Fibroblast of skin of left quadriceps (primary cell): Measurements from ENCODE around the gene RHNO1.
"Not testable (repeated sequence)": the region's sequence is repeated elsewhere in the genome, so short reads cannot be mapped to it uniquely, and the experiment has no call there.

Source experiments
- DNase-seq, 2 experiments: peaks; one replicate each; pipeline ENCODE4 v3.0.0-alpha.2; 2013; ENCODE audit warnings: low read depth in 2 of 2

RHNO1 gene

DNA sequence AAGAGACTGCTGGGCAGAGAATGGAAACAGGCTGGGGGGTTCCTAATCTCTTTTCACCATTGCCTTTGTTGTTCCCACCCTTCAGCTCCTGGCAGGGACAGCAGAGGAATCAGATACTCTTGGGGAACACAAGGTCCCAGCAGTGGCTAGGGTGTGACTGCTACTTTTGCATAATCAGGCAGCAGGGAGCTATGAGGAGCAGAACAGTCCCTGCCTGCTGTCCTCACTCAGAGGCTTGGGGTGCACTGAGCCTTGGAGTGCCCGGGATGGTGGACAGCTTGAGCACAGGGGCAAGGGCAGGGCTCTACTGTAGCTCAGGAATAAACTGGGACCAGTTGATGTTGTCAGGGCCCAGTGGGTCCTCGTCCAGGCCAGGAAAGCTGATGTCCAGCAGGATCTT, 18.7 kb upstream of the RHNO1 start:
- no peak for DNase-seq

DNA sequence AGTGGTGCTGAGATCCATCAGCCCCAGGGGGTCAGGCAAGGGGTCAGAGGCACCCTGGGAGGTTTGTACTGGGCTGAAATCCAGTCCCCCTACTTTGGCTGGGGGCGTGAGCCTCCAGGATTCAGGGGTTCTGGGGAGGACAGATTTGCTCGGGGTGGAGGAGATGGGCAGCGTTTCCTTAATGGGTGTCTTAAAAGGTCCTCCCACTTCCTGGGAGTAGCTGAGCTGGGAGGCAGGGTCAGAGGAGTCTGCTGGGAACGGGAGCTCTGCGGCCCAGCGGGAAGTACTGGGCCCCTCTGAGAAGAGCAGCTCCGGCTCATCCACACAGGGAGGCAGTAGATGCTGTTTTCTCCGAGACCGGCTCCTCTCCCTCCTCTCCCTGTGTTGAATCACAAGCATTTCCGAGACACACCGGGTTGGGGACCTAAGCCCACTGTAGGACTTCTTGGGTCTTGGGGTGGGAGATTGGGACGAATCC, 18.0 kb upstream of the RHNO1 start:
- DNase-seq: no peak

DNA sequence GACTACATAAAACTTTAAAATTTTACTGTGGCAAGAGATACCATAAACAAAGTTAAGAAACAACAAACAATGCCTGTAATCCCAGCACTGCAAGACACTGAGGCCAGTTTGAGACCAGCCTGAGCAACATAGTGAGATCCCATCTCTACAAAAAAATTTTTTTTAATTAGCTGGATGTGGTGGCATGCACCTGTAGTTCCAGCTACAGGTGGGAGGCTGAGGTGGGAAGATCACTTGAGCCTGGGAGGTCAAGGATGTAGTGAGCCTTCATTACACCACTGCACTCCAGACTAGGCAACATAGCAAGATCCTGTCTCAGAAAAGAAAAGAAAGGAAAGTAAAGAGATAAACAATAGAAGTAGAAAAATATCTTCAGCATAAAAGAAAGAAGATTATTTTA, 16.9 kb upstream of the RHNO1 start:
- DNase-seq: no peak

DNA sequence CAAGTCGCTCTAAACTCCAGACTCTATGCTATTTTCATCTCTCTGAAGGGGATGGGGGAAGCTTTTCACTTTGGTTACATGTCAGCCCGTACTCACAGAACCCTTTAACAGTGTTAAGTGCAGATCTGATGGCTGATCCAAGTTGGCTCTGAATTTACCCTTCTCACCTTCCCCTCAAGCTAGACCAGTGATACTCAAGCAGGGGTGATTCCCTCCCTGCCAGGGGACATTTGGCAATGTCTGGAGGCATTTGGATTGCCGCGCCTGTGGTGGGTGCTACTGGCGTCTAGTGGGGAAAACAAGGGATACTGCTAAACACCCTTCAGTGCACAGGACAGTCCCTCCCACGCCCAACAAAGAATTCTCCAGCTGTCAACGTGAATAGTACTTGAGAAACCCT, 14.1 kb upstream of the RHNO1 start:
- DNase-seq: no peak

DNA sequence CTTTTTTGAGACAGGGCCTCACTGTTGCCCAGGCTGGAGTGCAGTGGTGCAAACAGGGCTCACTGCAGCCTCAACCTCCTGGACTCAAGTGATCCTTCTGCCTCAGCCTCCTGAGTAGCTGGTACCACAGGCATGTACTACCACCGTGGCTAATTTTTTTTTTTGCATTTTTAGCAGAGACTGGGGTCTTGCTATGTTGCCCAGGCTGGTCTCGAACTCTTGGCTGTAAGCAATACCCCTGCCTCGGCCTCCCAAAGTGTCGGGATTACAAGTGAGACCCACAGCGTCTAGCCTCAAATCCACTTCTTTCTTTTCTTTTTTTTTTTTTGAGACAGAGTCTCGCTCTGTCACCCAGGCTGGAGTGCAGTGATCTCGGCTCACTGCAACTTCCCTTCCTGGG, 13.6 kb upstream of the RHNO1 start:
- DNase-seq: not testable (repeated sequence)

DNA sequence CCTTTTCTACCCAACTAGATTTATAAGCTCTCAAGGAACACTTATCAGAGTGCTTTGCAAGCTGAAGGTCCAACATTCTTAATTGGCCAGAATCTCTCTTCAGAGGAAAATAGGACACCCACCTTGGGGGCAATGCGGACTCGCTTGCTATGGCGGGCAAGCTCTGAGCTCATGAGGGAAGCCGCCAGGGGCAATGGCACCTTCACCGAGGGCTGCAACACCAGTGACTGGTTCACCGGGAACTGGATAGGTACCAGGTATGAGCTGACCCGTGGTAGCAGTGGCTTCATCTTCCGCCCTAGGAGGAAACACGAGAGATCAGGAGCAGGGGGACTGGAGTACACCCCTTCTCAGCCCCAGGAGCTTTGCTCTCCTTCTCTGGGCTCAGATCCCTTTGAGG, 12.8 kb upstream of the RHNO1 start:
- DNase-seq: no peak

DNA sequence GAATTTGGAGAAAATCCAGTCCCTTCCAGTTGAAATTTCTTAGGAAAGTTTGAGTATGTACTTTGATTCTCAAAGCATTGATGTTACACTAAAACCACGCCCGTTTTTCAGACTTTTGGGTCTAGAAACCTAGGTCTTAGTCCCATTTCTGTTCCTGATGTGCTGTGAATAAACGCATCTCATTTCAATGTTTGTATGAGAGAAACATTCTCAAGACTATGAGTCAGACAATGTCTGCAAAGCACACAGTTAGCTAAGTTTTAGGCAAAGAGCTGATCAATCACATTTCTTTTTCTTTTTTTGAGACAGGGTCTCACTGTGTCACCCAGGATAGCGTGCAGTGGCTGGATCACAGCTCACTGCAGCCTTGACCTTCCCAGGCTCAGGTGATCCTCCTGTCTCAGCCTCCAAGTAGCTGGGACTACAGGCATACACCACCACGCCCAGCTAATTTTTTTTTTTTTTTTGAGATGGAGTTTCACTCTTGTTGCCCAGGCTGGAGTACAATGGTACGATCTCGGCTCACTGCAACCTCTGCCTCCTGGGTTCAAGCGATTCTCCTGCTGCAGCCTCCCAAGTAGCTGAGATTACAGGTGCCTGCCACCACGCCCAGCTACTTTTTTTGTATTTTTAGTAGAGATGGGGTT, 7.9 kb upstream of the RHNO1 start:
- DNase-seq: not testable (repeated sequence)

DNA sequence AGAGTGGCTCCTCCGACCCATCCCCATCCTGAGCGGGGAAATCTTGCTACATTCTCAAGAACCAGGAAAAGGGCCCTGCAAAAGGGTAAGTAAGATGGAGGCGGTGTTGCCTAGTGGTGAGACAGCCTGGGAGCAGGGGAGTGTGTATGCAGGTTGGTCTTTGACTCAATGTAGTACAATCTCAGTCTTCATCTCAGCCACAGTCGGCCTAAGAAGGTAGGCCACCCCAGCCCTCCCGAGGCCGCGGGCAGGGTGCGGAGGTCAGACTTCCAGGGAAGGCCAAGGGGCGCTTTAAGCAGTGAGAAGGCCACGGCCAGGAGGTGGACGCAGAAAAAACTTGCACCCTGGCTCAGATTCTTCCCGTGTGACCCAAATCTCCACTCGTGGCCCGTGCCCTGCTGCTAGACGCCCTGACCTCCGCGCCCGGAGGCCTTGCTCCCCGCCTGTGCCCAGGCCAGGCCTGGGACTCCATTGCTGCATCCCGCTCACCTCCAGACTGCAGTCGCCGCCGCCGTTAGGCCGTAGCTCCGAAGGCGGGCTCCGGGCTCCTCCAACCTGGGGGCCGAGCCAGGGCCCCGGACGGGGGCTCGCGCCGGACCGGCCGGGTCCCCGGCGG, 484 bp upstream of the RHNO1 start:
- no peak for DNase-seq

DNA sequence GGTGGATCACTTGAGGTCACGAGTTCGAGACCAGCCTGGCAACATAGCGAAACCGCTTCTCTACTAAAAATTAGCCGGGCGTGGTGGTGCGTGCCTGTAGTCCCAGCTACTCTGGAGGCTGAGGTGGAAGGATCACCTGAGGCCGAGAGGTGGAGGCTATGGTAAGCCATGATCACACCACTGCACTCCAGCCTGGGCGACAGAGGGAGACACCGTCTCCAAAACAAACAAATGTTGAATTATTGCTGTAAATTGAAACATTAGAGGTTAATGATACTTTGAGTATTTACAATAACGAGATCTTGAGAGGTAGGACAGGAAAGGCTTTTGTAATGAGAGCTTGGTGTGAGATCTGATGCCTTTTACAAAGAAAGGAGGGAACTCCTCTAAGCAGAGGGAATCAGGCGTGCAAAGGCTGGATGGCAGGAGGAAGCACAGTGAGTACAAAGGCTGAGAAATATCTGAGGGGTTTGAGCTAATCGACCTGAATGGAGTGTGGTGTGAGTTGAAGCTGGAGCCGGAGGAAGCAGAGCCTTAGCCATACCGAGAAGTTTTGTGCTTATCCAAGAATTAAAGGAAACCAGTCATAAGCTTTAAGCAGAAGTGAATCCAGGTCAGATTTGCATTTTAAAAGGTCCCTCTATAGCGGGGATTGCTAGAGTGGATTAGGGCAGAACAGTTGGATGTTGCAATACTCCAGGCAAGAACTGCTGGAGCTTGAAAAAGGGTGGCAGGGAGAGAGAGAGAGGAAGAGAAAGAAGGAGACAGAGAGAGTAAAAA, 1.1 kb downstream of the RHNO1 start:
- no peak for DNase-seq

DNA sequence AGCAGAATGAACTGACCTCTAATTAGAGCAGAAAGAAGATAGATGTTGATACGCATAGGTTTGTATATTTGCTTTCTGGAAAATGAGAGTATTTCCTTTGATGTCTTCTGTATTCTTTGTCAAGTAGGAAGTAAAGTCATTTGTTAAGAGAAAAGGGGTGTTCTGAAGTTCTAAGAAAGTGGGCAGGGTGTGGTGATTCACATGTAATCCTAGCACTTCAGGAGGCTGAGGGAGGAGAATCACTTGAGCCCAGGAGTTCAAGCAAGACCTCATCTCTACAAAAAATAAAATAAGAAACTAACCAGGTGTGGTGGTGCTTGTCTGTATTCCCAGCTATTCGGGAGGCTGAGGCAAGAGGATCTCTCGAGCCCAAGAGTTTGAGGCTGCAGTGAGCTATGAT, 2.8 kb downstream of the RHNO1 start:
- no peak for DNase-seq

DNA sequence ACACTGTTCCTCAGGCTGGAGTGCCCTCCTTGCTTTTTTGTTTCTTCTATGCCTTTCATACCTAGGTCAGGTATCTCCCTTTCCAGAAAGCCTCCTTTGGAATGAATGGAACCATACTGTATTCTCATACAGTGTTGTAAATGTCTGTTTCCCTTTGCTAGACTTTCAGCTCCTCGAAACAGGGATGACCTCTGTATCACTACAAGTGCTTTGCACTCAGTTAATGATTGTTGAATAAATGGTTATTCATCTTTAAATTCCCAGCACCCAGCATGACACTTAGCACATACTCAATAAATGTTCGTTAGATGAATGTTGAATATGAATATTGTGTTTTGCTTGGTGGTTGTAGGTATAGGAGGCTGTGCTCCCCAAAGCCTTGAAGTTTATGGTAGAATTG, 7.8 kb downstream of the RHNO1 start:
- no peak for DNase-seq

DNA sequence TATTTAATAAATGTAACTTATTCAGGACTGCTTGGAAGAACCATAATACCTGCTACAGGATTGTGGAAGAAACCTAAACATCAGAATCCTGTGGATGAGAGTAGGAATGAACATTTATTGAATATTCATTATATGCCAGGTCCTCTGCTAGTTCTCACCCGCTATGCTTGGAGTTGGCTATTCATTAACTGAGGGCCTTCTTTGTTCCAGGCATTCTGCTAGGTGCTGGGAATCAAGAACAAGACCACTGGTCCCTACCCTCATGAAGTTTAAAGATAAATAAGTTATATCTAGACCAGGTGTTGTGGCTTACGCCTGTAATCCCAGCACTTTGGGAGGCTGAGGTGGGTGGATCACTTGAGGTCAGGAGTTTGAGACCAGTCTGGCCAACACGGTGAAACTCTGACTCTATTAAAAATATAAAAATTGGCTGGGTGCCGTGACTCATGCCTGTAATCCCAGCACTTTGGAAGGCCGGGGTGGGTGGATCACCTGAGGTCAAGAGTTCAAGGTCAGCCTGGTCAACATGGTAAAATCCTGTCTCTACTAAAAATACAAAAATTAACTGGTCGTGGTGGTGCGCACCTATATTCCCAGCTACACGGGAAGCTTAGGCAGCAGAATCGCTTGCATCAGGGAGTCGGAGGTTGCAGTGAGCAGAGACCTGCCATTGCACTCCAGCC, 9.9 kb downstream of the RHNO1 start:
- DNase-seq: no peak

DNA sequence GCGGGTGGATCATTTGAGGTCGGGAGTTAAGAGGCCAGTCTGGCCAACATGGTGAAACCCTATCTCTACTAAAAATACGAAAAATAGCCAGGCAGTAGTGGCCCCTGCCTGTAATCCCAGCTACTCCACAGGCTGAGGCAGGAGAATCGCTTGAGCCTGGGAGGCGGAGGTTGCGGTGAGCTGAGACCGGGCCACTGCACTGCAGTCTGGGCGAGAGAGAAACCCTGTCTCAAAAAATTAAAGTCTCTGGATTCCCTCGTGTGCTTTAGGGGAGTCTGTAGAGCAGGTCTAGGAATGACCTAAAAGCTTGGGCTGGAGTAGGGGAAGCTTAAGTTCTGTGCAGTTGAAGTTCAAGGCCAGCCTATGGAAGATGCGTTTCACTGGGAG, 13.0 kb downstream of the RHNO1 start:
- DNase-seq: no peak

DNA sequence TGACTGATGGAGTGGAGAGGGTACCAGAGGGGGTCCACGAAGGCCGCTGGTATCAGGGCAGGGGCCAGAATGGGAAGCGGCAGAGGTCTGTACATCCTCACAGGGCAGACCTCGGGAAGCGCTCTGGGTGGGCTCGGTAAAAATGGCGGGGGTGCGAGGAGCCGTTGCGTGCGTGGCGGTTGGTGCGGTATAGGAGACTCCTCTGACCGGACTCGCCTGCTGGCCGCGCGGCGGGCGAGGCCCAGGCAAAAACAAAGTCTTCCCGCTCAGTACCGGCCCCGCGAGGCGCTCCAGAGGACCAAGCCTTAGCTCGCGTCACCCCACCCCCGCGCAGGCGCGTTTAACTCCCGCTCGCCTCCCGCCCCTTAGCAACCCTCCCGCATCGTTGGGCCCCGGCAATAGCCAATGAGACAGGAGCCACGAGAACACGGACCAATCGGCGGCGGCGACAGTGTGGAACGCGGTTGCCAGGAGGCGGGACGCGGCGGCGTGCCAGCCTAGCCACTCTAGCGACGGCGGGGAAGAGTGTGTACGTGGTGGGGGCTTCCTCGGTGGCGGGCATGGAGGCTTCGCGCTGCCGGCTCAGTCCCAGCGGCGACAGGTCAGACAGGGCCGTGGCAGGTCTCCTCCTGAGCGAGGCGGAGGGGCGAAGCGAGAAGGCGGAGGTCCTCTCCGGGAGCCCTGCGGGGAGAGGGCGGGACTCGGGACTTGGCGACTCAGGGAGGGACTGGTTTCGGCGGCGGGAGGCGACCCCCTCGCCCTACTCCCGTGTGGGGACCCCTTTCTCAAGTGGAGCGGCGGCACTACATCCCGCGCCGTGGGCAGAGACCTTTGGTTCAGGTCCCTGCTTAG, 13.6 kb downstream of the RHNO1 start, which contains the start of gene TULP3:
Gene TULP3, plus strand, starts transcription at position 504 of the 852 bp plus-strand sequence. Its CDS starts 57 bp downstream, at position 561.
- DNase-seq: peak; percentile 96

DNA sequence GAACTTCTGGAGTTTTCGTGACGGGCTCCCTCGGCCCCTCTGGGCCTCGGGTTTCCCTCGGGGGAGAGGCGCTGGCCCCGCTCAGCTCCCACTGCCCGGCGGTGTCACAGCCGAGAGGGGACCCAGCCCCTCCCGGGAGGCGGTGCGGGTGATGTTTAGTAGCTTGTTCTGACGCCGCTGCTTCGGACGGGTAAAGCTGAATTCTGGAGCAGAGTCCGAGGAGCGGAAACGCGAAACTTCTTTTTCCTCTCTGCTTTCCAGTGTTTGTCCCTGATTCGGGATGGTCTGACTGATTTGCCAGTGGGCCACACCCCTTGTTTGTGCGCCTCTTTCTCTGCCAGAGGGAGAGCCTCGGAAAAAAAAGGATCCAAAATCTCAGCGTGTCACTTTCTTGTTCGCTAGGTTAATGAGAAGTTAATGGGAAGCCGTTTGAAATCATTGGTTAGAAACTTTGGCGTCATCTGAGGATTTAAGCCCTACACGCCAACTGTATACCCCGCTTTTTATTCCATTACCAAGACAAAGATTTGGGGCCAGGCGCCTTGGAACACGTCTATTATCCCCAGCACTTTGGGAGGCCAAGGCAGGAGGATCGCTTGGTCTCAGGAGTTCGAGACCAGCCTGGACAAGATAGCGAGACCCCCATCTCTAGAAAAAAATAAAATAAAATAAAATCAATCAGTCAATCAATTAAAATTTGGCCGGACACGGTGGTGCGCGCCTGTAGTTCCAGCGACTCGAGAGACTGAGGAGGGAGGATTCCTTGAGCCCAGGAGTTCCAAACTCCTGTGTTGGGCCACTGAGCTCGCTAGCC, 14.4 kb downstream of the RHNO1 start:
- no peak for DNase-seq

DNA sequence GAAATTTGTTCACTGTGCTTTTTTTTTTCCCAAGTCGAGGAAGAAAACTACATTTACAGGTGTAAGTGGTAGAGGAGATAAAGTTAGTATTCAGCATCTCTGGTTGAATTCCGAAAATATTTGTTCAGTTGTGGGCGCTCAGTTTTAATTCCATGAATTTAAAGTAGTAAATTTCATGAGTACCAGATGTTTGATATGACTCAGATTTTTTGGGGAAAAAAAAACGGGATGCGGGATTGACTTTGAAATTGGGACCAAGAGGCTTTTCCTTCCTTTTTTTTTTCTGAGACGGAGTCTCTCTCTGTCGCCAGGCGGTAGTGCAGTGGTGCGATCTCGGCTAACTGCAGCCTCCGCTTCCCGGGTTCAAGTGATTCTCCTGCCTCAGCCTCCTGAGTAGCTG, 15.2 kb downstream of the RHNO1 start:
- DNase-seq: no peak

DNA sequence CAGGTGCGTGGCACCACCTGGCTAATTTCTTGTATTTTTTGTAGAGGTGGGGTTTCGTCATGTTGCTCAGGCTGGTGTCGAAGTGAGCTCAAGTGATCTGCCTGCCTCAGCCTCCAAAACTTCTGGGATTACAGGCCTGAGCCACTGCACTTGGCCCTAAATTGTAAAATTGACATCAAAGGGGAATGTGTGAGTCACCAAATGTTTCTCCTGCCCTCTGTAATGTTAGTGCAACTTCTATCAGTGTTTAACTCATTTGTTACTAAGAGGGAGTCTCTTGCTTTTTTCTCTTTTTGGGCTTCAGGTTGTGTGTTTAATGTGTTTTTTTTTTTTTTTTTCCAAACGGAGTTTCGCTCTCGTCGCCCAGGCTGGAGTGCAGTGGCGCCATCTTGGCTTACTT, 16.0 kb downstream of the RHNO1 start:
- DNase-seq: no peak

DNA sequence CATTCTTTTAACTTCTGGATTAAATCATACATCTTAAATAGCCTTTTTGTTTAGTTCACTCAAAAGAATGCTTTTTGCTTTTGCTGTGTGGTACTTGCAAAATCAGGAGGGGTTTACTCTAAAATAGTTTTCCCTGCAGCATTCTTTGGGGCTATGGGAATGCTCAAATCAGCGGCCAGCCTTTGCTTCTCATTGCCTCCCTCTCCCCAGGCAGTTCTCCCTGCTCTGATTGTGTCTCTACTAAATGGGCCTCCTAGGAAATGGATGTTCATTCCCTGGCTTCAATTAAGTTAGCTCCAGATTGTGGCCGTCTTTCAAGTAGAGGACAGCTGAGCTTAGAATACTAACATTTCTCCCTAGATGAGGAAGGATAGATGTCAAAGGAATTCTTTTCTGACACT, 18.0 kb downstream of the RHNO1 start:
- no peak for DNase-seq

DNA sequence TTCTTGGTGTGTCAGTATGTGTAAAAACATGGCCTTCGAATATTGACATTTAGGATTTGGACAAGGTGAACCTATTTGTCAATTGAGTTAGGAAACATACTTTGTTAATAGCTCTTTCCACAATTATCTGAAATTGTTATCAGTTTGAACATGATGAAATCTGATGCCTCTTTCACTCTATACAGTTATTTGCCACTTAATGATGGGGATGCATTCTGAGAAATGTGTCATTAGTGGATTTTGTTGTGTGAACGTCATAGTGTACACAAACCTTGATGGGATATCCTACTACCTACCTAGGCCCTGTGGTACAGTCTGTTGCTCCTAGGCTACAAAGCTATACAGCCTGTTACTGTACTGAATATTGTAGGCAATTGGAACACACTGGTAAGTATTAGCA, 18.5 kb downstream of the RHNO1 start:
- DNase-seq: no peak

DNA sequence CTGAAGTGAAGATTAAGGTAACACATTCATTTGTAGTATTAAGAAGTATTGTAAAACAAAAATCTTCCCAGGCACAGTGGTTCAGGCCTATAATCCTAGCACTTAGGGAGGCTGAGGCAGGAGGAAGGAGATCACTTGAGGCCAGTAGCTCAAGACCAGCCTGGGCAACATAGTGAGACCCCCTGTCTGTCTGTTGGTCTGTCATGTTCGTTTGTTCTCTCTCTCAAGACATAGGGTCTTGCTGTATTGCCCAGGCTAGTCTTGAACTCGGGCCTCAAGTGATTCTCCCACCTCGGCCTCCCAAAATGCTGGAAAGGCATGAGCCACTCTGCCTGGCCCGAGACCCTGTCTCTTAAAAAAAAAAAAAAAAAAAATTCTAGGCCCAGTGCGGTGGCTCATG, 20.4 kb downstream of the RHNO1 start:
- DNase-seq: no peak

DNA sequence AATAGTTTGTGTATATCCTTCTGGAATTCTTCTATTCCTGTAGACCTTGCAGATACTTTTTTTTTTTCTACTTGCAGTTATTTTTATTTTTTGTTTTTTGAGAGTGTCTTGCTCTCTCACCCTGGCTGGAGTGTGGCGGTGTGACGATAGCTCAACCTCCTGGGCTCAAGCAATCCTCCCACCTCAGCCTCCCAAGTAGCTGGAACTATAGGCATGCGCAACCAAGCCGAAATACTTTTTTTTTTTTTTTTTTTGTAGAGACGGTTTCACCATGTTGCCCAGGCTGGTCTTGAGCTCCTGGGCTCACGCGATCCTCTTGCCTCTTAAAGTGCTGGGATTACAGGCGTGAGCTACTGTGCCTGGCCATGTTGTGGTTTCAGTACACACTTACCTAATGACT, 23.6 kb downstream of the RHNO1 start:
- DNase-seq: no peak
